CD14-positive monocyte (primary cell): ENCODE measurements around the gene MGME1. TPM values are rescaled to one million over a fixed set of nuclear protein-coding genes. Genes with fewer than 3 reads are reported as not detected.

ENCODE experiments used
- DNase-seq, 3 donors: peaks; one replicate each; pipeline ENCODE4 v3.0.0-alpha.2; 2011 to 2022
- H2AFZ ChIP-seq: 2 replicates; pipeline ENCODE4 v1.6.0; 2012; ENCODE audit warnings: mild to moderate bottlenecking, low read depth, low read length, inconsistent platforms; ENCODE audit not compliant: insufficient read depth, poor library complexity, severe bottlenecking
- H3K27ac ChIP-seq, 2 donors: 1 replicate in 1 of 2; 2 replicates in 1 of 2; pipeline ENCODE4 v1.5.1; 2012 to 2013; ENCODE audit warnings: low read length in 2 of 2, control low read depth in 1 of 2, inconsistent platforms in 1 of 2, low read depth in 1 of 2, mild to moderate bottlenecking in 1 of 2
- H3K27me3 ChIP-seq, 2 donors: one replicate each; pipeline versions ENCODE4 v1.6.0 to v1.6.1; 2011 to 2013; ENCODE audit warnings: low read length in 2 of 2; ENCODE audit not compliant: control insufficient read depth in 2 of 2, insufficient read depth in 2 of 2
- H3K36me3 ChIP-seq, 2 donors: replicated peaks in 1 of 2; 1 replicate in 1 of 2; 2 replicates in 1 of 2; pipeline versions ENCODE4 v1.5.1 to v1.6.1; 2012 to 2013; ENCODE audit warnings: low read length in 2 of 2, control low read depth in 1 of 2, inconsistent platforms in 1 of 2, mild to moderate bottlenecking in 1 of 2; ENCODE audit not compliant: insufficient read depth in 2 of 2, control insufficient read depth in 1 of 2
- H3K4me1 ChIP-seq, 2 donors: 1 replicate in 1 of 2; 2 replicates in 1 of 2; pipeline versions ENCODE4 v1.5.1 to v1.6.1; 2012 to 2013; ENCODE audit warnings: low read length in 2 of 2, control low read depth in 1 of 2, inconsistent platforms in 1 of 2, mild to moderate bottlenecking in 1 of 2, moderate library complexity in 1 of 2; ENCODE audit not compliant: insufficient read depth in 2 of 2, control insufficient read depth in 1 of 2
- H3K4me2 ChIP-seq: replicated peaks from 2 replicates; pipeline ENCODE3; 2012; ENCODE audit warnings: low read length, moderate library complexity, mild to moderate bottlenecking; ENCODE audit not compliant: poor library complexity, severe bottlenecking; ENCODE audit errors: extremely low read depth
- H3K4me3 ChIP-seq, 3 experiments: fragments of 200-600 bp in 1 of 3; sonication (generic) in 1 of 3; replicated peaks in 1 of 3; 1 replicate in 2 of 3; 2 replicates in 1 of 3; pipeline ENCODE4 v1.5.1; 2011 to 2013; ENCODE audit warnings: low read length in 3 of 3, mild to moderate bottlenecking in 3 of 3, control low read depth in 2 of 3, low read depth in 2 of 3, inconsistent platforms in 1 of 3, moderate library complexity in 1 of 3
- H3K79me2 ChIP-seq: 2 replicates; pipeline ENCODE4 v1.6.0; 2012; ENCODE audit warnings: mild to moderate bottlenecking, control low read depth, inconsistent platforms, low read length, moderate library complexity; ENCODE audit not compliant: insufficient read depth
- H3K9ac ChIP-seq: 2 replicates; pipeline ENCODE4 v1.6.0; 2017; ENCODE audit warnings: low read length, mild to moderate bottlenecking; ENCODE audit not compliant: insufficient read depth, poor library complexity, severe bottlenecking
- H3K9me3 ChIP-seq, 2 donors: replicated peaks in 1 of 2; 1 replicate in 1 of 2; 2 replicates in 1 of 2; pipeline versions ENCODE4 v1.5.1 to v1.6.1; 2012 to 2013; ENCODE audit warnings: low read length in 2 of 2, control low read depth in 1 of 2; ENCODE audit not compliant: control insufficient read depth in 1 of 2, insufficient read depth in 1 of 2
- H4K20me1 ChIP-seq: 2 replicates; pipeline ENCODE4 v1.6.0; 2012; ENCODE audit warnings: mild to moderate bottlenecking, low read length, control low read depth, moderate library complexity; ENCODE audit not compliant: insufficient read depth
- H3K27ac Mint-ChIP-seq, 7 donors: one replicate each; pipeline ENCODE4 v1.8.0; 2020; ENCODE audit warnings: mild to moderate bottlenecking in 7 of 7, mixed read lengths in 7 of 7, moderate library complexity in 6 of 7, inconsistent platforms in 2 of 7
- H3K27me3 Mint-ChIP-seq, 3 donors: one replicate each; pipeline ENCODE4 v1.8.0; 2021 to 2022; ENCODE audit warnings: low read depth in 3 of 3, mild to moderate bottlenecking in 3 of 3, mixed read lengths in 3 of 3, moderate library complexity in 3 of 3, inconsistent platforms in 1 of 3
- H3K36me3 Mint-ChIP-seq, 2 donors: one replicate each; pipeline ENCODE4 v1.8.0; 2020; ENCODE audit warnings: mixed read lengths in 2 of 2, inconsistent platforms in 1 of 2, mild to moderate bottlenecking in 1 of 2
- H3K4me1 Mint-ChIP-seq: one replicate; pipeline ENCODE4 v1.8.0; 2020; ENCODE audit warnings: mild to moderate bottlenecking, mixed read lengths
- H3K4me3 Mint-ChIP-seq, 2 donors: one replicate each; pipeline ENCODE4 v1.8.0; 2020; ENCODE audit warnings: mild to moderate bottlenecking in 2 of 2, mixed read lengths in 2 of 2, moderate library complexity in 1 of 2
- H3K9me3 Mint-ChIP-seq, 7 donors: one replicate each; pipeline ENCODE4 v1.8.0; 2020 to 2022; ENCODE audit warnings: mixed read lengths in 7 of 7, mild to moderate bottlenecking in 6 of 7, moderate library complexity in 6 of 7, inconsistent platforms in 2 of 7
- WGBS: methylation state at CpG from one replicate; pipeline ENCODE4 v1.1.5; 2013; ENCODE audit warnings: missing lambda C conversion rate; ENCODE audit not compliant: insufficient coverage; 5-methylcytosine and 5-hydroxymethylcytosine counted together
- intact Hi-C, 2 donors: fragments of 100-400 bp; cut with micrococcal nuclease; formaldehyde crosslinking; loops; one replicate each; pipeline versions ENCODE4 v1.15.0 to v1.15.1; 2023
- polyA plus RNA-seq, 3 donors: library from polyadenylated mRNA; depleted of rRNA in 1 of 3; unstranded in 2 of 3; stranded (reverse) in 1 of 3; fragments of 300-500 nt in 2 of 3; fragments of >200 nt in 1 of 3; fragmentation: Illumina TruSeq in 2 of 3; gene quantifications; 1 replicate in 2 of 3; 2 replicates in 1 of 3; pipeline ENCODE4 v1.2.3, GENCODE V29; 2012 to 2021
- TF ChIP-seq, protein P1 (sequence below): fragments of 200-600 bp; IDR thresholded peaks from one replicate; pipeline ENCODE4 v1.8.0; 2022; ENCODE audit warnings: antibody characterized with exemption, mild to moderate bottlenecking

The MGME1 gene
- polyA plus RNA-seq, 3 donors = 2.5 to 20.1 (median 13.4) TPM

DNA sequence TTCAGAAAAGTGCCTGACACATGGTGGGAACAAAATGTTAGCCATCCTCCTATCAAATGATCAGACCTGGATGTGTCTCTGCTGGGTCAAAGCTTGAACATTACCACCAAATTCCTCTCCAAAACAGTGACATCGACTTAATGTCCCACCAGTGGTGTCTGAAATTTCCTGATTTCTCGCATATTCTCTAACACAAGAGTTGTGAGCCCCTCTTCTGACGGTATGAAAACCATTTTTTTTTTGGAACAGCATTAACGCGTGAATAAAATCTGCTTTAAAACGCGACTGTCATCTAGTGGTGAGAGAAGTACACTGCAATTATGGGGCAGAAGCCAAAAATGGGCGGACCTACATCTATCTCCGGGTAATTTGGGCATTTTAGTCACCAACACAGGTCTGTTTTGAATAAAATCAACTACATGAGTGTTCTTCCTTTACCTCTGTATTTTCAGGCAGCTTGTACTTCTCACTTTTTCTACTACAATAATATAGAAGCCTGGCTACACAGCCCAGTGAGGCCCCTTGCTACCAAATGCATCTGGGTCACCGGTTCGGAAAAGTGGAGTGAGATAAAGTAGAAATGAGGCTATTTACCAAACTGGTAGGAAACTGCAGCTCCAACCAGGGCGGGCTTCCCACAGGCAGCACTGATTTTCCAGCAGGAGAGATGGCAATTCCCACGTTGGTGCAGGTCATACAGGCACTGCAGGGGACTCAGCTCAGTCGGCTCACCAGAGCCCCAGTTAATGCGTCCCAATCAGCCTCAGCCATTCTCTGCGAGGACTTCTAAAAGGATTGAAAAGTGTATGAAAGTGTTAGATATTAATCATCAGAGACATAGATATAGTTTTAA is 27.4 kb downstream of the MGME1 start:
- Histone ChIP-seq H2AFZ (peak overlapping the region; percentile 32), H3K79me2 (no peaks in the 10 kb centered on the region), H3K9me3 (no peaks in the 10 kb centered on the region), H3K36me3 (peaks cover 0 to 4% of the 10 kb centered on the region in 2 donors), H4K20me1 (no peaks in the 10 kb centered on the region), H3K27ac (no peak overlapping the region), H3K4me3 (no peak overlapping the region), H3K9ac (no peak overlapping the region), H3K4me1 (no peaks in the 10 kb centered on the region), H3K4me2 (no peak overlapping the region), H3K27me3 (no peaks in the 10 kb centered on the region)
- TF ChIP-seq, protein P1, sequence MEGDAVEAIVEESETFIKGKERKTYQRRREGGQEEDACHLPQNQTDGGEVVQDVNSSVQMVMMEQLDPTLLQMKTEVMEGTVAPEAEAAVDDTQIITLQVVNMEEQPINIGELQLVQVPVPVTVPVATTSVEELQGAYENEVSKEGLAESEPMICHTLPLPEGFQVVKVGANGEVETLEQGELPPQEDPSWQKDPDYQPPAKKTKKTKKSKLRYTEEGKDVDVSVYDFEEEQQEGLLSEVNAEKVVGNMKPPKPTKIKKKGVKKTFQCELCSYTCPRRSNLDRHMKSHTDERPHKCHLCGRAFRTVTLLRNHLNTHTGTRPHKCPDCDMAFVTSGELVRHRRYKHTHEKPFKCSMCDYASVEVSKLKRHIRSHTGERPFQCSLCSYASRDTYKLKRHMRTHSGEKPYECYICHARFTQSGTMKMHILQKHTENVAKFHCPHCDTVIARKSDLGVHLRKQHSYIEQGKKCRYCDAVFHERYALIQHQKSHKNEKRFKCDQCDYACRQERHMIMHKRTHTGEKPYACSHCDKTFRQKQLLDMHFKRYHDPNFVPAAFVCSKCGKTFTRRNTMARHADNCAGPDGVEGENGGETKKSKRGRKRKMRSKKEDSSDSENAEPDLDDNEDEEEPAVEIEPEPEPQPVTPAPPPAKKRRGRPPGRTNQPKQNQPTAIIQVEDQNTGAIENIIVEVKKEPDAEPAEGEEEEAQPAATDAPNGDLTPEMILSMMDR = peak; percentile 97
- 21% methylated on average over 4 of the region's 16 CpGs for WGBS
- Mint-ChIP-seq H3K9me3 (no peaks in the 10 kb centered on the region), H3K36me3 (peaks cover 0 to 12% of the 10 kb centered on the region in 2 donors), H3K27me3 (peaks cover 0 to 1% (median 1%) of the 10 kb centered on the region in 3 donors), H3K27ac (no peak overlapping the region), H3K4me1 (peaks cover 6% of the 10 kb centered on the region), H3K4me3 (no peak overlapping the region)
- peak; percentile 39 to 63 (median 50) for DNase-seq
- intact Hi-C loops = loop anchor here (5.0 kb wide), 2 partner anchors 34 to 489 kb away; no protein-coding TSS in a partner anchor

DNA sequence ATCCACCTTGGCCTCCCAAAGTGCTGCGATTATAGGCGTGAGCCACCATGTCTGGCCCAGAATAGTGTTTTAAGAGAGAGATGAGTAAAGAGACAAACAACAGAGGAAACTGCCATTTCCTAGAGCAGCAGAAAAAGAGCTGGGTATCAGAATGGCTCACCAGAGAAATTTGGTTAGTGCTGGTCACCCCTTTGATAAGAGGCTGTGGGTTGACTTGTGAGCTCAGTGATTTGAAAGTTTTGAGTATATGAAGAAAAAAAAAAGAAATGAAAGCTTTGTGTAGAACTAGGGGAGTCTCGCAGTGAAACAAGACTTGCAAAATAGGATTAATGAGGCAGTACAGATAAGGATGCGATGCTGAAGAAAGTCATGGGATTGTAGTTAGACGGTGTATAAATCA is 29.6 kb downstream of the MGME1 start:
- no peak overlapping the region for H3K27ac Mint-ChIP-seq

More for the DNA sequence above, 29.6 kb downstream of the MGME1 start:
- H3K9me3 ChIP-seq = no peaks in the 10 kb centered on the region
- H3K79me2 ChIP-seq = no peaks in the 10 kb centered on the region
- Mint-ChIP-seq H3K9me3 (no peaks in the 10 kb centered on the region), H3K4me3 (no peak overlapping the region), H3K27me3 (peaks cover 0 to 1% (median 1%) of the 10 kb centered on the region in 3 donors), H3K36me3 (no peaks in the 10 kb centered on the region), H3K4me1 (peaks cover 11% of the 10 kb centered on the region)
- no peak overlapping the region for H3K4me2 ChIP-seq
- intact Hi-C loops = loop anchor here (5.0 kb wide), 2 partner anchors 36 to 491 kb away; no protein-coding TSS in a partner anchor
- no peak overlapping the region for H3K9ac ChIP-seq
- TF ChIP-seq, protein P1 = no peak
- H3K4me3 ChIP-seq = no peak overlapping the region
- WGBS = 94% methylated on average over 4 of the region's 5 CpGs
- H3K27ac ChIP-seq = no peak overlapping the region
- no peaks in the 10 kb centered on the region for H3K27me3 ChIP-seq
- no peak overlapping the region for H2AFZ ChIP-seq
- no peak for DNase-seq
- no peaks in the 10 kb centered on the region for H3K4me1 ChIP-seq
- H4K20me1 ChIP-seq = no peaks in the 10 kb centered on the region
- no peaks in the 10 kb centered on the region for H3K36me3 ChIP-seq
